Measurements from ENCODE around the gene PSMB5.

Gene PSMB5

GRCh38 chr14:22993517-22993916 lies 41.2 kb downstream of the PSMB5 start:
- Histone ChIP-seq H3K4me3 (IDR thresholded peaks at IDR 0.05; ENCODE audit: insufficient read depth, low read depth, low read length) (no peak overlapping the region), H4K20me1 (ENCODE audit: insufficient read depth) (no peaks in the 10 kb centered on the region), H3K9ac (no peak overlapping the region), H2AFZ (ENCODE audit: low read depth) (no peak overlapping the region), H3K4me1 (ENCODE audit: low read depth, poor library complexity, severe bottlenecking) (peaks cover 6% of the 10 kb centered on the region), H3K4me2 (no peak overlapping the region), H3K36me3 (ENCODE audit: insufficient read depth) (no peaks in the 10 kb centered on the region), H3K27ac (no peak overlapping the region), H3K79me2 (ENCODE audit: insufficient read depth, low read depth) (no peaks in the 10 kb centered on the region), H3K27me3 (ENCODE audit: insufficient read depth, low read depth) (no peaks in the 10 kb centered on the region)
- TF ChIP-seq CTCF (conservative IDR thresholded peaks at IDR 0.05; ENCODE audit: low read depth, low read length), result no peak

GRCh38 chr14:22991852-22992251 lies 42.8 kb downstream of the PSMB5 start:
- Histone ChIP-seq H2AFZ (ENCODE audit: low read depth) (no peak overlapping the region), H3K4me1 (ENCODE audit: low read depth, poor library complexity, severe bottlenecking) (peaks cover 6% of the 10 kb centered on the region), H3K27me3 (ENCODE audit: insufficient read depth, low read depth) (no peaks in the 10 kb centered on the region), H3K27ac (no peak overlapping the region), H3K79me2 (ENCODE audit: insufficient read depth, low read depth) (no peaks in the 10 kb centered on the region), H3K4me2 (no peak overlapping the region), H3K4me3 (IDR thresholded peaks at IDR 0.05; ENCODE audit: insufficient read depth, low read depth, low read length) (no peak overlapping the region), H3K9ac (no peak overlapping the region), H4K20me1 (ENCODE audit: insufficient read depth) (no peaks in the 10 kb centered on the region), H3K36me3 (ENCODE audit: insufficient read depth) (no peaks in the 10 kb centered on the region)
- no peak for TF ChIP-seq CTCF (conservative IDR thresholded peaks at IDR 0.05; ENCODE audit: low read depth, low read length)

- Histone ChIP-seq H4K20me1 (ENCODE audit: insufficient read depth) (no peaks in the 10 kb centered on the region), H3K36me3 (ENCODE audit: insufficient read depth) (no peaks in the 10 kb centered on the region), H2AFZ (ENCODE audit: low read depth) (no peak overlapping the region), H3K4me3 (IDR thresholded peaks at IDR 0.05; ENCODE audit: insufficient read depth, low read depth, low read length) (no peak overlapping the region), H3K27me3 (ENCODE audit: insufficient read depth, low read depth) (no peaks in the 10 kb centered on the region), H3K79me2 (ENCODE audit: insufficient read depth, low read depth) (no peaks in the 10 kb centered on the region), H3K4me1 (ENCODE audit: low read depth, poor library complexity, severe bottlenecking) (no peaks in the 10 kb centered on the region), H3K27ac (no peak overlapping the region), H3K4me2 (no peak overlapping the region), H3K9ac (no peak overlapping the region)
- TF ChIP-seq CTCF (conservative IDR thresholded peaks at IDR 0.05; ENCODE audit: low read depth, low read length), result no peak
Observed at GRCh38 chr14:22987291-22987690, 47.4 kb downstream of the PSMB5 start.

- Histone ChIP-seq H3K27ac (no peak overlapping the region), H3K4me1 (ENCODE audit: low read depth, poor library complexity, severe bottlenecking) (no peaks in the 10 kb centered on the region), H3K9ac (no peak overlapping the region), H3K4me3 (IDR thresholded peaks at IDR 0.05; ENCODE audit: insufficient read depth, low read depth, low read length) (no peak overlapping the region), H3K4me2 (no peak overlapping the region), H4K20me1 (ENCODE audit: insufficient read depth) (no peaks in the 10 kb centered on the region), H3K36me3 (ENCODE audit: insufficient read depth) (no peaks in the 10 kb centered on the region), H2AFZ (ENCODE audit: low read depth) (no peak overlapping the region), H3K79me2 (ENCODE audit: insufficient read depth, low read depth) (no peaks in the 10 kb centered on the region), H3K27me3 (ENCODE audit: insufficient read depth, low read depth) (no peaks in the 10 kb centered on the region)
- peak; percentile 87 for TF ChIP-seq CTCF (conservative IDR thresholded peaks at IDR 0.05; ENCODE audit: low read depth, low read length)
Observed at GRCh38 chr14:22986508-22987054, 48.1 kb downstream of the PSMB5 start.

Measured in KMS-11 (cell line).